Neural cell (in vitro differentiated cells): ENCODE data around the gene DHRS9. TPM values are rescaled to one million over a fixed set of nuclear protein-coding genes. Genes with fewer than 3 reads are reported as not detected.

ENCODE experiments used
- H2AFZ ChIP-seq: fragments of 200-600, 300-800 bp; sonication (generic), shearing (Covaris generic); 2 replicates; pipeline ENCODE4 v1.6.0; 2014; ENCODE audit warnings: low read depth, mild to moderate bottlenecking, antibody characterized with exemption, low read length, moderate library complexity
- H3F3A ChIP-seq: fragments of 200-600 bp; shearing (Covaris generic); 2 replicates; pipeline ENCODE4 v1.6.1; 2016; ENCODE audit warnings: mild to moderate bottlenecking, moderate library complexity, mixed read lengths, antibody characterized with exemption, low read length; ENCODE audit not compliant: insufficient read depth, poor library complexity, severe bottlenecking
- H3K27ac ChIP-seq: fragments of 200-600, 300-800 bp; sonication (generic), shearing (Covaris generic); 2 replicates; pipeline ENCODE4 v1.5.1; 2014; ENCODE audit warnings: mild to moderate bottlenecking, low read length, moderate library complexity
- H3K27me3 ChIP-seq: fragments of 300-800, 200-600 bp; sonication (generic), shearing (Covaris generic); 2 replicates; pipeline ENCODE4 v1.6.0; 2014; ENCODE audit warnings: mild to moderate bottlenecking, low read depth, low read length, moderate library complexity; ENCODE audit not compliant: insufficient read depth
- H3K36me3 ChIP-seq: fragments of 300-800, 200-600 bp; sonication (generic), shearing (Covaris generic); 2 replicates; pipeline ENCODE4 v1.5.1; 2014; ENCODE audit warnings: mild to moderate bottlenecking, antibody characterized with exemption, low read length, moderate library complexity; ENCODE audit not compliant: insufficient read depth
- H3K4me2 ChIP-seq: fragments of 300-800, 200-600 bp; sonication (generic), shearing (Covaris generic); 2 replicates; pipeline ENCODE4 v1.6.0; 2014; ENCODE audit warnings: mild to moderate bottlenecking, low read length
- H3K4me3 ChIP-seq: fragments of 300-800, 200-600 bp; sonication (generic), shearing (Covaris generic); 2 replicates; pipeline ENCODE4 v1.5.1; 2014; ENCODE audit warnings: mild to moderate bottlenecking, low read length, moderate library complexity
- H3K79me2 ChIP-seq: fragments of 200-600 bp; shearing (Covaris generic); replicated peaks from 2 replicates; pipeline ENCODE4 v1.6.0; 2014; ENCODE audit warnings: mild to moderate bottlenecking, low read length, moderate library complexity; ENCODE audit not compliant: insufficient read depth
- H3K9ac ChIP-seq: fragments of 300-800, 200-600 bp; sonication (generic), shearing (Covaris generic); 2 replicates; pipeline ENCODE4 v1.6.1; 2016; ENCODE audit warnings: mild to moderate bottlenecking, low read length, mixed read lengths
- H3K9me2 ChIP-seq: fragments of 200-600 bp; shearing (Covaris generic); 2 replicates; pipeline ENCODE4 v1.6.1; 2016; ENCODE audit warnings: mild to moderate bottlenecking, low read length, mixed read lengths; ENCODE audit not compliant: insufficient read depth
- H3K9me3 ChIP-seq: fragments of 200-600, 300-800 bp; sonication (generic), shearing (Covaris generic); 2 replicates; pipeline ENCODE4 v1.6.1; 2016; ENCODE audit warnings: mild to moderate bottlenecking, mixed run types, low read length, moderate library complexity, mixed read lengths
- H4K20me1 ChIP-seq: fragments of 200-600 bp; shearing (Covaris generic); 2 replicates; pipeline ENCODE4 v1.6.1; 2016; ENCODE audit warnings: mild to moderate bottlenecking, mixed run types; ENCODE audit not compliant: insufficient read depth
- CTCF ChIP-seq: fragments of 450-650 bp; IDR thresholded peaks from 2 replicates; pipeline ENCODE4 v1.5.1; 2014; ENCODE audit warnings: antibody characterized with exemption, mild to moderate bottlenecking, moderate library complexity; ENCODE audit not compliant: poor library complexity, severe bottlenecking
- EP300 ChIP-seq: fragments of 450-650 bp; conservative IDR thresholded peaks from 2 replicates; pipeline ENCODE4 v1.6.1; 2014; ENCODE audit warnings: antibody characterized with exemption, mild to moderate bottlenecking, moderate library complexity; ENCODE audit not compliant: poor library complexity, severe bottlenecking
- EZH2 ChIP-seq: fragments of 200-600, 300-800 bp; shearing (Covaris generic), sonication (generic); IDR thresholded peaks from 2 replicates; pipeline ENCODE4 v1.6.1; 2014; ENCODE audit warnings: antibody characterized with exemption, low read length, borderline replicate concordance, mild to moderate bottlenecking; ENCODE audit not compliant: insufficient read depth, poor library complexity, severe bottlenecking
- MXI1 ChIP-seq: fragments of 450-650 bp; conservative IDR thresholded peaks from 2 replicates; pipeline ENCODE4 v1.6.1; 2014; ENCODE audit warnings: antibody characterized with exemption, mild to moderate bottlenecking; ENCODE audit not compliant: poor library complexity, severe bottlenecking
- POLR2AphosphoS5 ChIP-seq: IDR thresholded peaks from 2 replicates; pipeline ENCODE4 v1.6.1; 2012
- RAD21 ChIP-seq: fragments of 450-650 bp; conservative IDR thresholded peaks from 2 replicates; pipeline ENCODE4 v1.6.1; 2014; ENCODE audit warnings: antibody characterized with exemption, mild to moderate bottlenecking, moderate library complexity
- REST ChIP-seq: IDR thresholded peaks from 2 replicates; pipeline ENCODE4 v1.6.1; 2012; ENCODE audit warnings: borderline replicate concordance
- SMC3 ChIP-seq: fragments of 450-650 bp; conservative IDR thresholded peaks from 2 replicates; pipeline ENCODE4 v1.6.1; 2014; ENCODE audit warnings: antibody characterized with exemption, mild to moderate bottlenecking, moderate library complexity; ENCODE audit not compliant: poor library complexity
- TAF1 ChIP-seq: IDR thresholded peaks from 2 replicates; pipeline ENCODE4 v1.6.1; 2012; ENCODE audit warnings: low read depth
- polyA plus RNA-seq: library from polyadenylated mRNA; depleted of rRNA; stranded (reverse); fragments of >200 nt; gene quantifications from 2 replicates; pipeline ENCODE4 v1.2.3, GENCODE V29; 2014

DHRS9 gene
- polyA plus RNA-seq, 1 donor from 2014 or later: not detected

GRCh38 chr2:169065422-169065821 is 3.9 kb upstream of the DHRS9 start:
- Histone ChIP-seq H3K9ac (no peak overlapping the region), H3K9me2 (no peaks in the 10 kb centered on the region), H3K27ac (no peak overlapping the region), H3K4me2 (no peak overlapping the region), H3K79me2 (no peaks in the 10 kb centered on the region), H2AFZ (no peak overlapping the region), H3K27me3 (no peaks in the 10 kb centered on the region), H4K20me1 (no peaks in the 10 kb centered on the region), H3K4me3 (no peak overlapping the region), H3F3A (no peaks in the 10 kb centered on the region), H3K36me3 (no peaks in the 10 kb centered on the region), H3K9me3 (no peaks in the 10 kb centered on the region)
- no peak for TF ChIP-seq REST
- TF ChIP-seq MXI1: no peak
- TF ChIP-seq EP300: no peak
- no peak for TF ChIP-seq EZH2
- TF ChIP-seq TAF1: no peak
- TF ChIP-seq CTCF: no peak
- no peak for TF ChIP-seq SMC3
- no peak for TF ChIP-seq POLR2AphosphoS5
- TF ChIP-seq RAD21: no peak

- no peaks in the 10 kb centered on the region for H3K9me3 ChIP-seq
- no peak overlapping the region for H3K4me3 ChIP-seq
- no peaks in the 10 kb centered on the region for H3K27me3 ChIP-seq
- no peak overlapping the region for H3K4me2 ChIP-seq
- no peak overlapping the region for H2AFZ ChIP-seq
- H3K9ac ChIP-seq: no peak overlapping the region
- no peaks in the 10 kb centered on the region for H3K9me2 ChIP-seq
- no peaks in the 10 kb centered on the region for H4K20me1 ChIP-seq
- no peaks in the 10 kb centered on the region for H3K79me2 ChIP-seq
- no peak overlapping the region for H3K27ac ChIP-seq
- TF ChIP-seq MXI1: no peak
- TF ChIP-seq RAD21: no peak
- no peak for TF ChIP-seq REST
- TF ChIP-seq EZH2: no peak
- TF ChIP-seq EP300: no peak
- no peak for TF ChIP-seq TAF1
- no peak for TF ChIP-seq CTCF
- TF ChIP-seq POLR2AphosphoS5: no peak
- no peak for TF ChIP-seq SMC3
- no peaks in the 10 kb centered on the region for H3F3A ChIP-seq
- no peaks in the 10 kb centered on the region for H3K36me3 ChIP-seq
Observed at GRCh38 chr2:169065864-169066517, 3.4 kb upstream of the DHRS9 start.
